Measurements from ENCODE around the gene CXCR5. TPM values are rescaled to one million over a fixed set of nuclear protein-coding genes. Genes with fewer than 3 reads are reported as not detected.

The CXCR5 gene
- total and polyA plus RNA-seq, 2 of the 4 experiments (the other 2 are of a cell fraction), result not detected

- no peak overlapping the region for H2AK5ac ChIP-seq (ENCODE audit: low read depth, low read length)
- ChIA-PET CTCF (interaction anchor here (0.5 to 0.8 kb wide), 3 partner anchors 12 to 107 kb away, joined by 3 read pairs; no protein-coding TSS in a partner anchor), POLR2A (ENCODE audit: unreplicated experiment) (no interaction called here)
- no peaks in the 10 kb centered on the region for H4K20me1 ChIP-seq (ENCODE audit: insufficient read depth, low read length)
- no peak for DNase-seq
- dilution Hi-C loops (cut with HindIII; ENCODE audit: low sequenced_read_pairs, unreplicated experiment) (no loop called here), in situ Hi-C loops (cut with MboI; ENCODE audit: low sequenced_read_pairs) (no loop called here), intact Hi-C loops (cut with micrococcal nuclease) (no loop called here)
- H3K4me2 ChIP-seq (ENCODE audit: low read depth, low read length), result no peak overlapping the region
- H3K4me1 ChIP-seq (ENCODE audit: control insufficient read depth, insufficient read depth, low read length), result peaks cover 6% of the 10 kb centered on the region
- no peak overlapping the region for H2BK120ac ChIP-seq (ENCODE audit: low read depth, low read length)
- H3K23ac ChIP-seq (ENCODE audit: low read depth, low read length), result no peak overlapping the region
- H3K36me3 ChIP-seq (ENCODE audit: control insufficient read depth, insufficient read depth, low read length), result no peaks in the 10 kb centered on the region
- ATAC-seq (ENCODE audit: low read depth), result no peak
- H3K27ac ChIP-seq (ENCODE audit: insufficient read depth, low read length), result no peak overlapping the region
- no peak overlapping the region for H3K18ac ChIP-seq (ENCODE audit: low read depth, low read length)
- BruUV-seq (replicated peaks), result no TSS peak
- no peak overlapping the region for H3K4me3 ChIP-seq (ENCODE audit: insufficient read depth, low read depth, low read length)
- no peak overlapping the region for H2BK20ac ChIP-seq (ENCODE audit: low read depth, low read length)
- no peak overlapping the region for H4K91ac ChIP-seq (ENCODE audit: insufficient read depth, low read depth, low read length)
- no peak overlapping the region for H3K4ac ChIP-seq (ENCODE audit: low read depth, low read length)
- no peaks in the 10 kb centered on the region for H3K9me3 ChIP-seq (ENCODE audit: control insufficient read depth, insufficient read depth, low read length)
- no peak overlapping the region for H2BK5ac ChIP-seq (ENCODE audit: low read depth, low read length, poor library complexity, severe bottlenecking)
- WGBS, 2 experiments (ENCODE audit: extremely low coverage in 2 of 2, insufficient read length in 1 of 2), result no CpG with 5 or more reads among the region's 1 CpG
- H3K9ac ChIP-seq (ENCODE audit: low read depth, low read length), result no peak overlapping the region
- no peak overlapping the region for H2AFZ ChIP-seq (replicated peaks; ENCODE audit: low read length, poor library complexity)
- H2AK9ac ChIP-seq (replicated peaks; ENCODE audit: low read depth, low read length, poor library complexity), result no peak overlapping the region
- no peak overlapping the region for H4K5ac ChIP-seq (ENCODE audit: low read depth, low read length)
- peaks cover 0 to under 1% of the 10 kb centered on the region in 2 experiments; a peak in 1 of 4 replicates for H3K79me1 ChIP-seq (ENCODE audit: low read depth in 1 of 2, low read length in 2 of 2)
- no peak overlapping the region for H2BK15ac ChIP-seq (ENCODE audit: low read depth, low read length)
- H3K9me1 ChIP-seq (ENCODE audit: insufficient read depth, low read length), result peaks cover 5% of the 10 kb centered on the region
- no peak overlapping the region for H4K8ac ChIP-seq (ENCODE audit: low read depth in 2 of 2, low read length in 2 of 2)
- no peak overlapping the region for H3K14ac ChIP-seq (replicated peaks; ENCODE audit: low read depth, low read length)
- H3K27me3 ChIP-seq (ENCODE audit: control insufficient read depth, insufficient read depth, low read length), result no peaks in the 10 kb centered on the region
- H3K56ac ChIP-seq (ENCODE audit: extremely low read depth, insufficient read depth, low read length), result no peak overlapping the region
- no peak for TF ChIP-seq RAD21 (IDR thresholded peaks at IDR 0.05; ENCODE audit: low read length)
- no peak for TF ChIP-seq CEBPB (IDR thresholded peaks at IDR 0.05; ENCODE audit: low read depth, low read length)
- TF ChIP-seq, protein P1, sequence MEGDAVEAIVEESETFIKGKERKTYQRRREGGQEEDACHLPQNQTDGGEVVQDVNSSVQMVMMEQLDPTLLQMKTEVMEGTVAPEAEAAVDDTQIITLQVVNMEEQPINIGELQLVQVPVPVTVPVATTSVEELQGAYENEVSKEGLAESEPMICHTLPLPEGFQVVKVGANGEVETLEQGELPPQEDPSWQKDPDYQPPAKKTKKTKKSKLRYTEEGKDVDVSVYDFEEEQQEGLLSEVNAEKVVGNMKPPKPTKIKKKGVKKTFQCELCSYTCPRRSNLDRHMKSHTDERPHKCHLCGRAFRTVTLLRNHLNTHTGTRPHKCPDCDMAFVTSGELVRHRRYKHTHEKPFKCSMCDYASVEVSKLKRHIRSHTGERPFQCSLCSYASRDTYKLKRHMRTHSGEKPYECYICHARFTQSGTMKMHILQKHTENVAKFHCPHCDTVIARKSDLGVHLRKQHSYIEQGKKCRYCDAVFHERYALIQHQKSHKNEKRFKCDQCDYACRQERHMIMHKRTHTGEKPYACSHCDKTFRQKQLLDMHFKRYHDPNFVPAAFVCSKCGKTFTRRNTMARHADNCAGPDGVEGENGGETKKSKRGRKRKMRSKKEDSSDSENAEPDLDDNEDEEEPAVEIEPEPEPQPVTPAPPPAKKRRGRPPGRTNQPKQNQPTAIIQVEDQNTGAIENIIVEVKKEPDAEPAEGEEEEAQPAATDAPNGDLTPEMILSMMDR (conservative IDR thresholded peaks at IDR 0.05; ENCODE audit: low read depth, low read length), result no peak
- TF ChIP-seq NFE2L2 (IDR thresholded peaks at IDR 0.05; ENCODE audit: low read depth, low read length), result no peak
- TF ChIP-seq POLR2A (IDR thresholded peaks at IDR 0.05; ENCODE audit: low read depth, low read length), result no peak
- TF ChIP-seq SMC3 (IDR thresholded peaks at IDR 0.05; ENCODE audit: low read depth, low read length), result no peak
- no peak for TF ChIP-seq RCOR1 (IDR thresholded peaks at IDR 0.05; ENCODE audit: insufficient replicate concordance, low read length)
- TF ChIP-seq MAZ (IDR thresholded peaks at IDR 0.05; ENCODE audit: borderline replicate concordance, low read depth, low read length), result no peak
- no peak for TF ChIP-seq CHD1 (IDR thresholded peaks at IDR 0.05; ENCODE audit: low read depth, low read length)
These were observed 706 bp upstream of the CXCR5 start for GRCh38 chr11:118883004-118883367.
